ENCODE measurements around the gene RNLS.

The RNLS gene

DNA sequence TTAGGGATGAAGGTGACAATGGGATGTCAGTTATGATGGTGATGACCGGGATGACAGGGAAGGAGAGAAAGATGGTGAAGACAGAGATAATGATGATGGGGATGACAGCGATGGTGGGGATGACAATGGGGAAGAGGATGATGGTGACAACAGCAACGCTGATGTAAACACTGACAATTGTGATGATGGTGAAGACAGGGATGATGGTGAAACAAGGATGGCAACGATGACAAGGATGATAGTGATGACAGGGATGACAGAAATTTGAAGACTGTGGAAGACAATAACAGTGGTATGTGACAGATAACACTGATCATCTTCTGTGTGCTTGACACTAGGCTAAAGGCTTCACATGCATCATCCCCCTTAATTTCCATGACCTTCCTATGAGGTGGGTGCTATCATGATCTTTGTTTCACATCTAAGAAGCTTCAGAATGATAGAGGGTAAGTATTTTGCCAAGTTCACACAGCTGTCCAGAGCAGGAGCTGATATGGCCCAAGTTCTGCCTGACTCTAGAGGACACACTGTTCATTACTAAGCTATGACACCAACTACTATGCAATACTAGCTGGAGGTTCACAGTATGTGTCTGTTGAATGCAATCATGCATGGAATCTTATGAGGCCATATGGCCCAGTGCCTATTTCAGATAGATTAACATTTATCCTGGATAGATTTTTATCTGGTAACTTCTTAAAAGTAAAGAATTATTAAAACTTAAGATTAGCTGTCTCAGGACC is 105.6 kb downstream of the RNLS start:
- no peak for DNase-seq (ENCODE audit: low read depth in 2 of 2)

DNA sequence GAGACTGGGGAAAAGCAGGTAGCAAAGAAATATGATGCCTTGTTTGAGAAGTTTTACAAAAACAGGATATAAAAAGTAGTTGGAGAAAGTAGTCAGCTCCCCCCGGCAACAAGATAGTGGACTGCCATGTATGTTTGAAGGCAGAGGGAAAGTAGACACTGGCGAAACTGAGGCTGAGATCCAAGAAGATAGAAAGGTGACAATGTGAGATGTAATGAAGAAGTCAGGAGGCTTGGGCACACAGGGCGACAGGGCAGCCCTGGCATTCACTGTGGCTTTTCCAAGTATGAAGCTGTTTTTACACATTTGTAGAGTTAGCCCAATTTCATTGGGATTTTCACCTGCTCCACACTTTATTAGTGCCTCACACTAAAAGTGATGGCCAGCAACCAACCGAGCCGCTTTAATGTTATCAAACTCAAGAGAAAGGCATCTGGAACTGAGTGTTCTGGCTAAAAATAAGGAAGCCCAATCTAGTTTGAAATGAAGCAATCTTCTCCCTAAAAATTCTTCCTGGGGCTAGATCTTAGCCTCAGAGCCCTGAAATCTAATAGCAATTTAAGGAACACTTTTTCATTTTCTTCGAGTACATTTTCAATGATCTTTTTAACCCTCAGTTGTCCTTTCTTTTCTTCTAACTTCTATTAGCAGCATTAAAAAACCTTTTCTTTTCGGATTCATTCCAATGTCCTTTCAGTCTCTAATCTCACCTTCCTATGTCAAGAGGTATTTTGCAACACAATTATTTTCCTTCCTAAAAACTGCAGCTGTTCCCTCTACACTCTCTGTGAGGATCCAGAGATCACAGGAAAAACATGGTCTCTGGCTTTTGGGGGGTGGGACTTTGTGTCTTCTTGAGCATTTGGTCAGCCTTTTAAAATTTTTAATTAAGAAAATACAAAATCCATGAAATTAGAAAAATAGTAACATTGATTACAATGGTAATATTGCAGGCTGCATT is 108.0 kb downstream of the RNLS start:
- DNase-seq (ENCODE audit: low read depth in 2 of 2) = no peak

DNA sequence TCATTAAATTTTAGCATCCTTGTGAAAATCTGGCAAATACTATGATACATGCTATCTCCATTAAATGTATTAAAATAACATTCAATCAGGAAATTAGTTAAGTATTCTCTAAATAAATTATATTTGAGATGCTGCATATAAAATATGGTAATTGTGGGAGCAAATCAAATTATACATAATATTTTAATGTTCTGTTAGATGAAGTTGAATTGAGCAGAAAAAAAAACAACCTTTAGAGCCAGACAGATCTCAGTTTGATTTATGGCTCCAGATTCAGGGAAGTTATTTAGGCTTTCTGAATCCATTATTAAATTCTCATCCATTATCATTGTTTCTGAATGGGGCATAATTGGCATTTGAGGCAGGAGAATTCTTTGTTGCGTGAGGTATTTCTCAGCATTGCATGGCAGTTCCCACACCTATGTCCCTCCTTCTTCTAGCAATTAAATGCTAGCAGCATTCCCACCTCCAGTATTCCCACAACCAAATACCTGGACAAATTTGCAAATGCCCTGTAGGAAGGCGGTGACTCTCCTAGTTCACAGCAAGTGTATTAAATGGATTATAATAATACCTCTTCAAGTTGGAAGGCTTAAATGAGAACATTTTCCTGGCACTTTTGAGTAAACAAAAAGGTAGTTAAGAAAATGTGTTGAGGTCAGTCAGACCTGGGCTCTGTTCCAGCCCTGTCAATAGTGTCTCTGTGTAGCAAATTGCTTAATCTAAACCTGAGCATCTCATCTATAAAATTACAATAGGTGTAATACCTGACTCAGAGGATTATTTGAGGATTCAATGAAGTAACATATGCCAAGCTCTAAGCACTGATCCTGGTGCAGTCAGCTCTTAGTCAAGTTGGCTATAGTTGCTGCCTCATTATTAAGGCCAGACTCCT is 108.9 kb downstream of the RNLS start:
- no peak for DNase-seq (ENCODE audit: low read depth in 2 of 2)

DNA sequence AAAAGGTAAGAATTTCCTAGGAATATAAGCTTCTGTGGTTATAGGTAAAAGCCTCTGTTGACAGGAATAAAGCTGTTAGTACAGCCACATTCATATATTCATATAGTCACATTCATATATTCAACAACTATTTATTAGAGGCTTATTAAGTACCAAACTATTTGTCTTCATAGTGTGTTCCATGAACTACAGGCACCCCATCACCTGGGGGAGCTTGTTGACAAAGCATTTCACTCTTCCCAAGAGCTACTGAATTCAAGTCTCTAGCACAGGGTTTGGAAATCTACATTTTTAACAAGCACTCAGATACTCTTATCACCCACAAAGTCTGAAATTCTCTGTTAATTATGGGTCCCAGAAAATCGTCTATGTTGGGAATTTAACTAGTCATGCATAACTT is 110.6 kb downstream of the RNLS start:
- no peak for DNase-seq (ENCODE audit: low read depth in 2 of 2)

DNA sequence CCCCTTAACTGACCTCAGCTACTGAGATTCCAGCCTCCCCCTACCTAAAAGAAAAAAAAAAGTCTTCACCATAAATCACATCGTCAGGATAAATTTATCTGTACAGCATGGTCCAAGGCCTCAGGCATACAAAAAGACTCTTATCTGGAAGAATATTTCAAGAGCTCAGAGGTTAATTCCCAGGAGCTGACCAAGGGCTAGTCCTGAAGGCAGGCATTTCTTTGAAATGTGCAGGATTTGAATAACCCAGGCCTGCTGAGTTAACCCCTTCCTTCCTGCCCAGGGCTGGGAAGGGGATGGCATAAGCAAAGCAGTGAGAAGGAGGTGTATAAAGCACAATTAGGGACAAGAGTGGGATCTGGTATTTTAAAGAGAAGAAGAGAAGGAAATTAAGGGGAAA is 111.2 kb downstream of the RNLS start:
- DNase-seq (ENCODE audit: low read depth in 2 of 2) = no peak

DNA sequence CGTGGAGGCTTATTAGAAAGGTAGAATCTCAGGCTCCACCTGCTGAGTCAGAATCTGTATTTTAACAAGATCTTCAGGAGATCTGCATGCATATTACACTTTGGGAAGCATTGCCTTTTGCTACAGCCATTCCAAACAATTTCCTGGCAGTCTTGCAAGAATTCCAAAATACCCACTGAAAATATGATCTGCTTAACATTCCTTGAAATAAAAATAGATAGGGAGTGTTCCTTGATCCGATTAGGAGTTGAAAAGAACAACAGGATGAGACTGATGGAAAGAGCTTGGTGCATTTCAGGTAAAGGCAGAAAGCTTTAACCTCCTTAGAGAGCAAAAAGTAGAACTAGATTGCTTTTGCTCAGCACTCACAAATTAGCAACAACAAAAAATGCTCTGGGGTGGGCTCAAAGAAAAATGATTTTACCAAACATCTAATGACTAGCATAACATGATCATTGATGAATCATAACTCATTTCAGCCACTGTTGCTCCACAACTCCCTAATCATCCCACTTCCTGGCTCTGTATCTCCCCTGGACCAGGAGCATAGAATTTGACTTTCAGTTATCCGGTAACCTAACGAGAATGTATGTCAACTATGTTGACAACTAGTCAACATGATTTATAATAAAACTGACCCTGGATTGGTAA is 115.2 kb downstream of the RNLS start:
- no peak for DNase-seq (ENCODE audit: low read depth in 2 of 2)

DNA sequence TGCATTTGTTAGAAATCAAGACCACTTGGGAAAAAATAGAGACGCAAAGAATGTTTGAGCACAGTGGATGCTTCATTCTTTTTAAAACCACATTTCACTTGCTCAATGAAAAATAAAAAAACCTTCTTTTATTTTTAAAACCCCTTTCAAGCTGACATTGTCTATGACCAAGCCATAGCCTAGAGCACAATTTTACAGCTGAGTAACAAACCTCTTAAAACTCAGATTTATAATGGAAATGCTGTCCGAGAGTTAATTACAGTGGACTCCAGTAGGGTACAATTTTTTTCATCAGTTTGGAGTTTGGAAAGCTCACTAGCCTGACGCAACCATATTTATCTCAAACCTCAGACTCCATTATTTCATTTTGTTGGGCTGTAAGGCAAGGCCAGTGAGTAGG is 116.3 kb downstream of the RNLS start:
- no peak for DNase-seq (ENCODE audit: low read depth in 2 of 2)

DNA sequence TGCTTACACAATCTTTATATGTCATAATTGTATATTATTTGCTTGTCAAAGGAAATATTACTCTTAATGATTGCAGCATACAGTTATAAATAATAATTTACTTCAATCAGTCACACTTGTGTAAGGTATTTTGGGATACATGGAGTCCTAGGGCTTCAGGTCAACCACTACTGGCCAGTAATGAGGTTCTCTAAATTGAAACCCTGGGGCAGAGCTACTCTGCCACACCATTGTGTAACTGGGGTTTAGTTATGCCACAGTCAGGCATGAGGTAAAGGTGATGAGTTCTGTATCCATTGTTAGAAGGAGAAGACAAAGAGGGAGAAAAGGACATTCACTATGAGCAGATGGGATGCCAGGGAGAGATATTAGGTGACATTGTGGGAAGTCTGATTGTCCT is 117.4 kb downstream of the RNLS start:
- DNase-seq (ENCODE audit: low read depth in 2 of 2) = no peak

DNA sequence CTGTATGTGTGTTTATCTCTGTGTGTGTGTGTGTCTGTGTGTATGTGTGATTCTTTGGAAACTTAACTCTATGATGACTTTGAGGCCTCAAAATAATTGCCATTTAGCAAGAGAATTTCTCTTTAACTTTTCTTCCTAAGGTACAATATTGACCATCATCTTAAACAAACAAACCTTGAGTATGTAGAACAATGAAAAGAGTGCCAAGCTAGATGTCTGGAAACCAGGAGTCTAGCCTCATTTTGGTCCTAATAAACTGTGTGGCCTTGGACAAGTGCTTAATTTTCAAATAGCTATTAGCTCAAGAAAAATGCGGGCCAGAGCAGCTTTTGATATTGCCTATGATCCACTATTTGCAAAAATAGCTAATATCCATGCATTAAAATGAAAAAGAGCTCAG is 119.3 kb downstream of the RNLS start:
- no peak for DNase-seq (ENCODE audit: low read depth in 2 of 2)

DNA sequence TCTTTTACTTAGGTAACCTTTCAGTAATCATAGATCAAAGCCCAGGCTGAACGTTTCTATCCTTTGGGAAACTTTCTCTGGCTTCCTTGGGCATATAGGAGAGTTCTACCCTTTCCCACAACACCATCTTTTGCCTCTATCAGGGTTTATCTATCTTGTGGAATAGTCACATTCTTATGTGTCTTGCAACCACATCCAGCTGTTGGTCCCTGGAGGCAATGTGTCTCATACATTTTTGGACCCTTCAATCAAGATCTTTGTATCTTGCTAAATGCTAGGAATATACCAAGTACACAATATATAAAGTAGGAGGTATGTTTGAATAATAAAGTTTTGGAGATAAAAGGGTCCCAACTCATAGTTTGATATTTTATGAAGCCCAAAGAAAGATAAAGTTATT is 121.7 kb downstream of the RNLS start:
- no peak for DNase-seq (ENCODE audit: low read depth in 2 of 2)

DNA sequence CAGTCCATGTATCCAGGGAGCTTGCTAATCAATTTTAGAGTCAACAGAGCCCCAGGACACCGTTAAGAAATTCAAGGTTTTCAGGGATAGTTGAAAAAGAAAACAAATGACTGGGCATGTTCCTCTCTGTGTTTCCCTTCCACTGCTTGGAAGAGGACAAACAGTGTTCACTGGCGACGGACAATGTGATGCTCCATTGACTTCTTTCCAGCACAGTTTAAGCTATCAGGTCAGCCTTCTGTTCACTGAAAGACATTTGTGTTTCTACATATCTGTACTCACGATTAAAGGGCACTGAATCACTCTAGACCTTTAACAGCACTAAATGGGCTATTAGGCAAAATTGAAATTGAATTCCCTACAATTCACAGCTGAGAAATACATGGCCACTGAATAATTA is 123.6 kb downstream of the RNLS start:
- DNase-seq (ENCODE audit: low read depth in 2 of 2) = no peak

DNA sequence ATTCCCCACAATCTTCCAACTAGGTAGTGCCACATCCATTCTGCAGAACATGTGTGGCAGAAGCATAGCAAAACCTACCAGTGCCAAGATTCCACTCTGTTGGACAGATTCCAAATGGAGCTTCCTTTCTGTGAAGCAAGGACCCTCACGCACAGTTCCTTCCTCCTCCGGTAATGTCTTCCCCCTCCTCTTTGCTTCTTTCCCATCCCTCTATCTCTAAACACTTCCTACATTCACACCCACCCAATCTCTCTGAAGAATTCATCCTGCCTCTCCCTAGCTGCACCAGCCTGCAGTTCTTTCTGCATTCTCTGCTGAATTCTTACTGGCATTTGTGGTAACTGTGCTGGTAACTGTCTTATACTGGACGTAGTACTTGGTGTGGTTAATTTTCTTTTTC is 124.9 kb downstream of the RNLS start:
- no peak for DNase-seq (ENCODE audit: low read depth in 2 of 2)

DNA sequence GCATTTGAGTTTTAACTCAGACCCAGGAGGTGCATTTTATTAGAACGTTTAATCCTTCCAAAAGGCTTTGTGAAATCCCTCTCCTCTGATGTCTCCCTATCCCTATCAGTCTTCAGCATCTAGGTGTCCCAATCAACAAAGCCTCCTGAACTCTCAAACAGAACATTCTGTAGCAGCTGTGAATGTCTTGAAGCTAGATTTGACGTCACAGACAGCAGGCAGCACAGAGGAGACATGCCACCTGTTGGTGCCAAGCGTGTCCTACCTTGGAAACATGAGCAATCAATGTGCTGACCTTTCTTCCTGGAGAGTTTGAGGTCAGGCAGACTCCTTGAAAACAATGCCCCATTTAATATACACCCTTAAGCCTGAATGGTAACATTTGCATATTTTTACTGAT is 125.5 kb downstream of the RNLS start:
- DNase-seq (ENCODE audit: low read depth in 2 of 2) = no peak

DNA sequence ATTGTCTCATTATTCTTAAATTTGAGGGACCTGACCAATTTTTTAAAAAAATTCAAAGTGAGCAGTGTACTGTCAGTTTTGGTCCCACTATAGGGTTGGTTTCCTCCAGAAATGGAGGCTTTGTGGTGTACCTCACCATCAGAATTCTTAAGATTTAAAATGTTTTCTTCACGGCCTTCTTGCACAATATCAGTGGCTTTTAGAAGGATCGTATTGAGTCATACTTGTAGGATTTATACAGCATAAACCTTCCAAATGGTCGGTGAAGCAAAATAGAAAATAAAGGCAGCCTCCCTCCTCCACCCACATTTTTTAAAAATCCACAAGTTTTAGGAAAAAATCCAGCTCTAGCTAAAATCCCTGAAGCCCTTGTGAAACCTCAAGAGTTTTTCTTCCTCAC is 126.4 kb downstream of the RNLS start:
- no peak for DNase-seq (ENCODE audit: low read depth in 2 of 2)

DNA sequence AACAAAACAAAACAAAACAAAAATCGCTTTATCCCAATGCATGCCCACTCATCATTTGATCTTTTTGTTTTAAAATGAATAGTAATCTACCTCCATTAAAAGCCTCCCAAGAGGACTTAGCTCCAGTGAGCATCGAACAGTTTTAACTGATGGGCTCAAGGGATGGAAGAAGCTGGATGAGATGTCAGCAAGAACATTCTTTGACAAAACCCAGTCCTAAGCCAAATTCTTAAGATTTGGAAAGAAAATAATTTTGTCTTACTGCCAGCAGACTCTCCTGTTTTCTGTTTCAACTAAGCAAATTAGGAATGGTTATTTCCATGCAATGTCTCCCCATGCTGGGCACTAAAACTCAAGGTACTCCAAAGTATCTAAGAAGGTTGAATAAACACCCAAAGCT is 127.3 kb downstream of the RNLS start:
- DNase-seq (ENCODE audit: low read depth in 2 of 2) = no peak

DNA sequence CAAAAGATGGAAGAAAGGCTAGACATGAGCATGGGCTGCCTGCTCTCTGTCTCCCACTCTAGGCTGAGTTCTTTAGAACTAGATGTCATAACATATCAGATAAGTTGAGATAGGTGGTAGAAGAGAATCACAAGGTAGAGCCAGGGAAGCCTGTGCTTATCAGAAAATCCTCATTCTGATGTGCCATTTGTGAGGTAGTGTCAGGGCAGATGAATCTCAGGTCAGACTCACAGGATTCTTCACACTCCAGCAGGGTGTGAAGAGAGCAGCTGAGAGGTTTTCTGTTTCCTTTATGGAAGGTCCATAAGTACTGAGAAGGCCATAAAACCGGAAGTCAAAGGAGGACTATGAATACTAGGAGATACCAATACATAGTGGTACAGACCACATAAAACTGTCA is 132.9 kb downstream of the RNLS start:
- no peak for DNase-seq (ENCODE audit: low read depth in 2 of 2)

DNA sequence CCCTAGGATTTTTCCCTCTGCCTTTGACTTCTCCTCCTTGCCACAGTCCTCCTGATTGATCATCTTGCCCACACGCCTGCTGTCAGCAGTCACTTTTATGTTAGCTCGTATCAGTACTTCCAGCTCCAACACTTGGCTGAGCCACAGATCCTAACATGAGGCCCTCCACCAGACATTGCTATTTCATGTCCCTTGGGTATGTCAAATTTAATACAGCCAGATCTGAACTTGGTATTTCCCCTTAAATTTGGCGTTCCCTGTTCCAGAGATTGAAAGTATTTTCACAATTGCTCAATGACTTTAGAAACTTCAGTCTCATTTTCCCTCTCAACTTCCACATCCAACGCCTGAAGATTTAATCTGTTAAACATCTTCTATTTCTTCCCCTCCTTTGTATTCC is 140.4 kb downstream of the RNLS start:
- no peak for DNase-seq (ENCODE audit: low read depth in 2 of 2)

DNA sequence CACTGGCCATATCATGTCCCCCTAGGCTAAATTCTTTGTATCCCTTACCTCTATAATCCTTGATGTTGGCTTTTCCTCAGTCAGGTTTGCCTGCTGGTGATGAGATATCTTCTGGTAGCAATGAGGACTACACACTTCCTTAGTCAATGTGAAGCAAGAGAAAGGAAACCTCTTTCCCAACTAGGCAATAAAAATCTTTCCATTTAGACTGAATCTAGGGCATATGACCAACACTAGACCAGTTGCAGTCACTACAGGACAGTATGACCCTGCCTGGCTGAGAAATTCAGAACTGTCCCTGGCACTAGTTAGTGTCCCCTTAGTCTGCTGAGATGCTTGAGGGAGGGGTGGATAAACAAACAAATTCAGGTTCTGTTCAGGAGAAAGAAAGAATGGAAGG is 142.6 kb downstream of the RNLS start:
- no peak for DNase-seq (ENCODE audit: low read depth in 2 of 2)

DNA sequence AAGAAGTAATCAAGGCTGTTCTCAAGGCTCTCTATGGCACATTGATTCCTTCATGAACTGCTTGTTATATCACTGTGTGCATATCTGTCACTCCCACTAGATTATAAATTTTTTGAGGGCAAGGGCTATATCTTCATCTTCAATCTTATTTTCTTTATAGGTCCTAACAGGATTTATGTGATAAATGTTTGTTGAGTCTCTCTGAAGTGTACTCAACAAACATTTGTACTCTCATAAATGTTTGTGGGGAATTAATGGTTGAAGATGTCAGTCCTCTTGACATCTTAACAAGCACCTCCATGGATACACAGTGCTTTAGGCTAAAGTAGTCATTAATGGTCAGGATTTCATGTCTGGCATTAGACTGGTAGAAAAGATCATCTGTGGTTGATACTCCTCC is 143.2 kb downstream of the RNLS start:
- no peak for DNase-seq (ENCODE audit: low read depth in 2 of 2)

DNA sequence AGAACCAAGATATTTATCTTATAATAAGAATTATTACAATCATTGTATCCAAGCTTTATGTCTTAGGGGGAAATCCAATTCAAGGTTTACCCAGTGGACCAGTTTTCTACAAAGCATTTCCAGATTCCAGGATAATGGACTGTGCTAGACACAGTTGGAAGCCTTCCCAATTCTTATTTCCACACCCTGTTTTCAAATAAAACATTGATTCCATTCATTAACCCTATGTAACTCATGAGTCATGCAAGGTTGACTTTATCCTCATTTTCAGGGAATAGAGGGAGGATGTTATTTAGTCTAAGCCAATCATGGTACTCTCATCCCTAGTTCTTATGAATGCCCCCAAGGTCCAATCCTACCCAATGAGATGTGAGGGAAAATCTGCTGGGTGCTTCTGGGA is 145.7 kb downstream of the RNLS start:
- no peak for DNase-seq (ENCODE audit: low read depth in 2 of 2)

DNA sequence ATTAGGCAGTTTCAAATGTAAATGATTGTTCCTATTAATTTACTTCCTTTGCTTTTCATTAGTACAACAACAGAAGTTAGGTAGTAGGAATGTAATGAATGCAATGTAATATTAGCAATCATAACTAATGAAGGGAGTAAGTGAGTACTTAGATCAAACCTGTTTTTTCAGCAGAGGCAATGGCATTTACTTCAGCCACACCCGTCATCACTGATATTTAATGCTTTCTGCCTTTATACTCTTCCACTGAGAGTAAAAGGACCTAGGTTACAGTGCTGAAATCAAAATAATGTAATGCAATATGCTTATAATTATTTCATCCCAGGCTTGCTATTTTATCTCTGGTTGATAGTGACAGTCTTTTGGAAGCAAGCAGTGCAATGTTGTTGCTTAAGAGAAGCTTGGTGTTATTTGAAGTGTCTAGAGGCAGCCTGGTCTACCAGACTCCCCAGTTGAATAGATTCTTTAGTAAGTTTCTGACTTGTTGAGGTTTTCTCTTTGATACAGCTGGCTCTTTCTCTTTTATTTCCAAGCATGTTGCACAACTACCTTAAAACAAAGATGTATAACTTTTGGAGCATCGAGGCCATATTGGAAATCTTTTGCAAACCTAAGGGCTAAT is 149.4 kb downstream of the RNLS start:
- DNase-seq (ENCODE audit: low read depth in 2 of 2) = no peak

All from activated CD8-positive, alpha-beta memory T cell treated with anti-CD3 and anti-CD28 coated beads for 4 hours (primary cell).